Activated T-cell treated with anti-CD3 and anti-CD28 coated beads, Interleukin-2, amount 50 U/mL, for 72 hours (primary cell): ENCODE measurements around the gene TMEM39A. TPM values are rescaled to one million over a fixed set of nuclear protein-coding genes. Genes with fewer than 3 reads are reported as not detected.

ENCODE experiments used
- ATAC-seq, 2 donors: fragments of 150-1000 bp; cut with Tn5 transposase; replicated peaks in 1 of 2; 2 replicates each; pipeline ENCODE4 v1.10.0; 2021; ENCODE audit warnings: moderate library complexity in 2 of 2, mild to moderate bottlenecking in 1 of 2
- DNase-seq, 2 donors: peaks; one replicate each; pipeline ENCODE4 v3.0.0; 2021 to 2022; ENCODE audit warnings: mixed read lengths in 1 of 2
- H3K27ac Mint-ChIP-seq: one replicate; pipeline ENCODE4 v1.8.0; 2022; ENCODE audit warnings: mild to moderate bottlenecking, moderate library complexity, mixed read lengths
- H3K27me3 Mint-ChIP-seq: one replicate; pipeline ENCODE4 v1.8.0; 2022; ENCODE audit warnings: low read depth, mixed read lengths
- H3K36me3 Mint-ChIP-seq, 2 donors: one replicate each; pipeline ENCODE4 v1.8.0; 2022; ENCODE audit warnings: mixed read lengths in 2 of 2, mild to moderate bottlenecking in 1 of 2; ENCODE audit not compliant: insufficient read depth in 2 of 2
- H3K4me1 Mint-ChIP-seq: one replicate; pipeline ENCODE4 v1.8.0; 2022; ENCODE audit warnings: low read depth, mixed read lengths
- H3K4me3 Mint-ChIP-seq, 2 donors: one replicate each; pipeline ENCODE4 v1.8.0; 2022; ENCODE audit warnings: mild to moderate bottlenecking in 2 of 2, mixed read lengths in 2 of 2, moderate library complexity in 2 of 2
- H3K9me3 Mint-ChIP-seq, 2 donors: one replicate each; pipeline ENCODE4 v1.8.0; 2022; ENCODE audit warnings: mixed read lengths in 2 of 2
- total RNA-seq, 2 donors: library from RNA; stranded (reverse); gene quantifications; one replicate each; pipeline ENCODE4 v1.2.3, GENCODE V29; 2022

The TMEM39A gene
- total RNA-seq, 2 donors from 2014 or later = 47.7 to 67.4 TPM

DNA sequence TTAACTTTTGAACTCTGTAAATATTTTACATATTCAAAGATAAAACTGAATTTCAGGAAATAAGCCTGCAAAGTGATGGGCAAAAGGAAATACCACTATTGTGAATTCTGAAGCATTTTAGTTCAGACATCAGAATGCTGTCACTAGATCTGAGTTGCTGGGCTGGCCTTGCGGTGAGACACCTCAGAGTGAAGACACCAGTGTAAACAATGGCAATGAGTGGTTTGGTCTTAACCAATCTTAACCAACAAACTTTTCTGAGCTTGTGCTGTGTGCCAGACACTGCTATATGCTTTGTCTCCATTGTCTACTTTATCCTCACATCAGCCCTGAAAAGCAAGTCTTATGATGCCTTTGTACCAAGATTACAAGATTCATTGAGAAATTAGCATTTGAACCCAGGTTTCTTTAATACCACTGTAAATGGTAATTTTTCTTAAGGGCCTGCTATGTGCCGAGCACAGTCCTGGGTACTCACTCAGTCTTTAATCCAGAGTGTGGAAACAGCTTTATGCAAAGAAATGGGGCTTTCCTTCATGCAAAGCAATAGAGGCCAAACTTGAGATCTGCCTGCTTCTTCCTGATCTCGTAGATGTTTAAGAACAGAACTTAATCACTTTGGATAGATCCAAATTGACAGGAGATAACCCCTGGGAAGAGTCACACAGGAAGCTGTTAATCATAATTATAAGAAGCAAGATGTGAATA lies 55.0 kb downstream of the TMEM39A start:
- no peaks in the 10 kb centered on the region for H3K27me3 Mint-ChIP-seq
- H3K4me1 Mint-ChIP-seq = no peaks in the 10 kb centered on the region
- H3K27ac Mint-ChIP-seq = no peak overlapping the region
- H3K36me3 Mint-ChIP-seq = peaks cover 2% of the 10 kb centered on the region in 2 donors
- no peak overlapping the region for H3K4me3 Mint-ChIP-seq
- no peaks in the 10 kb centered on the region for H3K9me3 Mint-ChIP-seq
- no peak for ATAC-seq
- no peak for DNase-seq

DNA sequence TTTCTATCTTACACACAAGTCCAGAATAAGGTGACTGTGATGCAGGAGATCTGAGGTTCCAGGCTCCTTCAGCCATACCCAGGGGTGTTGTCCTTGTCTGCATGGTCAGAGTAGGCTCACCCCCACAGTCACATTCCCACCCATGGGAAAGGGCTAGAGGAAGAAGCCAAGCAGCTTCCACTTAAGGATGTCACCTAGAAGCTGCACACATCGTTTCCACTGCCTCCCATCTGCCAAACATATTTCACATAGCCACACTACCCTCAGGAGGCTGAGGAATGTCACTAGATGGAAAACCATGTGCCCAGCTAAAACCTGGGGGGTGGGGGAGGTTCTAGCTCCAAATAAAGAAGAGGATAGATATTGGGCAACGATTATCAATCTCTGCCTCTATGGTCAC lies 58.1 kb downstream of the TMEM39A start:
- no peak overlapping the region for H3K27ac Mint-ChIP-seq
- H3K4me3 Mint-ChIP-seq = no peak overlapping the region
- DNase-seq (no peak), ATAC-seq (no peak)
- peaks cover 11% of the 10 kb centered on the region for H3K4me1 Mint-ChIP-seq
- H3K27me3 Mint-ChIP-seq = no peaks in the 10 kb centered on the region
- H3K36me3 Mint-ChIP-seq = peaks cover under 1 to 3% of the 10 kb centered on the region in 2 donors
- no peaks in the 10 kb centered on the region for H3K9me3 Mint-ChIP-seq

DNA sequence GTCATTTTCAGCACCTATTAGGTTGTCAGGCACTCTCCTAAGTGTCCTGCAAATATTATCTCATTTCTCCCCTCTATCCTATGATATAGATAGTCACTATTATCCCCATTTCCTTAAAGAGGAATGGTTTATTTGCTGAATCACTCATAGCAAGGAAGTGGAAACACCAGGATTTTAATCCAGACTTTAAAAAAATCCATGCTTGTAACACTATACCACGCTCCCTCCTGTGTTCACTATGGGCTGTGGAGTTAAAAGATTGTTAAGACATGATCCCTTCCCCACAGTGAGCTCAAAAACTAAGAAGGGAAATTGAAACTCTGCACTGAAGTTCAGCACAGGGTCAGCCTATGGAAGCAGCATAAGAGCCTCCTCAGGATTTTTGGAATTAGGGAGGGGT lies 60.2 kb downstream of the TMEM39A start:
- no peak overlapping the region for H3K4me3 Mint-ChIP-seq
- H3K9me3 Mint-ChIP-seq = no peaks in the 10 kb centered on the region
- H3K27me3 Mint-ChIP-seq = no peaks in the 10 kb centered on the region
- peaks cover 3% of the 10 kb centered on the region in 2 donors for H3K36me3 Mint-ChIP-seq
- no peak overlapping the region for H3K27ac Mint-ChIP-seq
- peaks cover 11% of the 10 kb centered on the region for H3K4me1 Mint-ChIP-seq
- DNase-seq (no peak), ATAC-seq (no peak)

DNA sequence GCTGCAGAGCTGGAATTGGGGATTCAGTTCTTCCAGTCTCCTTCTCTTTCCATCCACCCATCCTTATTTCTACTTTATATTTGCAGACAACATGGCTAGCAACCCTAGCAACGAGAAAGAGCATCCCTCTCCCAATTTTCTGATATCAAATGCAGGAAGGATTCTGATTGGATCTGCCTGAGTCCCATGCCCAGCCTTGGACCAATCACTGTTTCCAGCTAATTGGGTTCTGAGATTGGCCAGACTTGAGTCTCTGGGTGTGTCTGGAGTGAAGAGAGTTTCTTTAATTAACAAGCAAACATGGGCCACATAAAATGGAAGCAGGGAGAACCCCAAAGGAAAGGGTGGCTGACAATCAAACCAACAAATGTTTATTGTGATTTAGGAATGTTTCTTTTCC lies 60.6 kb downstream of the TMEM39A start:
- H3K36me3 Mint-ChIP-seq = peaks cover 3% of the 10 kb centered on the region in 2 donors
- no peaks in the 10 kb centered on the region for H3K27me3 Mint-ChIP-seq
- H3K4me3 Mint-ChIP-seq = no peak overlapping the region
- H3K9me3 Mint-ChIP-seq = no peaks in the 10 kb centered on the region
- no peak overlapping the region for H3K27ac Mint-ChIP-seq
- peaks cover 11% of the 10 kb centered on the region for H3K4me1 Mint-ChIP-seq
- ATAC-seq (no peak), DNase-seq (no peak)

DNA sequence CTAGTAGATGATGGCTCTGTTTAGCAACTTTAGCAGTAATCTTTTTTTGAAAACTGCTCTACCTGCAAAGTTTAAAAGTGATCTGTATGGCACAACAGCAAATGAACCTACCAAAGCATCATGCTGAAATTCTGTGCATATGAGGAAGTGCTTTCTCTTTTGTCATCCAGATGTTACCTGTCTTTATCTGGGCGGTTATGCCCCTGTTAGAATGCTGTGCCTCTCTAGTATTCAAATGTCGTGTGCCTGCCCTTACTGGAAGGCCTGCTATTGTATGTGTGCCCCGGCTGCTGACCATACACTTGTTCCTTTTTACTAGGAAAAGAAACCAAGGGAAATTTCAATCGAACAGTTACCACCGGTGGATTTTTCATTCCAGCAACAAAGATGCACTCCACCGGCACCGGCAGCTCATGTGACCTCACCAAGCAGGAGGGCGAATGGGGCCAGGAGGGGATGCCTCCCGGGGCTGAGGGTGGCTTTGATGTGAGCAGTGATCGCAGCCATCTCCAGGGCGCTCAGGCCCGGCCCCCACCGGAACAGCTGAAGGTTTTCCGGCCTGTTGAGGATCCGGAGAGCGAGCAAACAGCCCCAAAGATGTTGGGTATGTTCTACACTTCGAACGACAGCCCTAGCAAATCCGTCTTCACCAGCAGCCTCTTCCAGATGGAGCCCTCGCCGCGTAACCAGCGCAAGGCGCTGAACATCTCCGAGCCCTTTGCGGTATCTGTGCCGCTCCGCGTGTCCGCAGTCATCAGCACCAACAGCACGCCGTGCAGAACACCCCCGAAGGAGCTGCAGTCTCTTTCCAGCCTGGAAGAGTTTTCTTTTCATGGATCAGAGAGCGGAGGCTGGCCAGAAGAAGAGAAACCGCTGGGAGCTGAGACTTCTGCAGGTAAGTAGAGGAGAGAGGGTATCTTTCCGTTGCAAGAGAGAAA lies 61.6 kb downstream of the TMEM39A start:
- peaks cover 11% of the 10 kb centered on the region for H3K4me1 Mint-ChIP-seq
- H3K27me3 Mint-ChIP-seq = no peaks in the 10 kb centered on the region
- peak overlapping the region; percentile 29 for H3K27ac Mint-ChIP-seq

DNA sequence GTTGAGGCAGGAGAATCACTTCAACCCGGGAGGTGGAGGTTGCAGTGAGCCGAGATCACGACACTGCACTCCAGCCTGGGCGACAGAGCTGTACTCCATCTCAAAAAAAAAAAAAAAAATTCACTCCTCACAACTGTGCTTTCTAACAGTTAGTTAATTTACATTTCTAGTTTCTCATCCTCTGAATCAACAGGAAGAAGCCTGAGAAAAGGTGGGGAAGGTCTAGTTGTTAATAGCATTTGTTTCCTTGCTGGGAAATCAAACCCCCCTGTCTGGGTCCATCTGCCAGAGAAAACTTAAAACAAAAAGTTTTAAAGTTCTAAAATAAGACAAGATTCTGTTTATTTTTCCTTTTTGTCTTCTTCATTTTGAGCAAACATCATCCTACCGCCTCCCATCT lies 62.3 kb downstream of the TMEM39A start:
- DNase-seq = no peak
- H3K27me3 Mint-ChIP-seq = no peaks in the 10 kb centered on the region
- H3K36me3 Mint-ChIP-seq = peaks cover 3 to 4% of the 10 kb centered on the region in 2 donors
- peaks cover 12% of the 10 kb centered on the region for H3K4me1 Mint-ChIP-seq
- ATAC-seq = no peak
- H3K4me3 Mint-ChIP-seq = no peak overlapping the region
- no peak overlapping the region for H3K27ac Mint-ChIP-seq
- no peaks in the 10 kb centered on the region for H3K9me3 Mint-ChIP-seq

More for the DNA sequence above, 61.6 kb downstream of the TMEM39A start:
- ATAC-seq = no peak
- H3K9me3 Mint-ChIP-seq = no peaks in the 10 kb centered on the region
- no peak for DNase-seq
- H3K36me3 Mint-ChIP-seq = peaks cover 3% of the 10 kb centered on the region in 2 donors
- no peak overlapping the region for H3K4me3 Mint-ChIP-seq

DNA sequence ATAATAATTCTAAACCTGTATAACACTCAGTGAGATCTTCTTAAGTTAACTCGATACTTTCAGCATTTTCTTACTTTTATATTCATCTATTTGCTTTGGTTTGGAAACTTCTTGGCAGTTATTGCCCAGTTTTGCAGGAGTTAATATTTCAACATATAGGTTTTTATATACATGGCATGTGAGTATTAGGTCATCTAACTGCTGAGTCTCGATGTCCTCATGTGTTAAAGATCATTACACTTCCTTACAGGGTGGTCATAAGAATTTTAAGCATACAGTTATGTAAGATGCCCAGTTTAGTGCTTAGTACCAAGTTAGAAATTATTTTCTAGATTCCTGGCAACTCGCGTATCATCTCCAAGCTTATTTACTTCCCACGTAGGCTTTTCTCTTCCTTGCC lies 62.9 kb downstream of the TMEM39A start:
- no peak overlapping the region for H3K4me3 Mint-ChIP-seq
- no peak for DNase-seq
- peaks cover 3 to 4% of the 10 kb centered on the region in 2 donors for H3K36me3 Mint-ChIP-seq
- H3K4me1 Mint-ChIP-seq = peaks cover 18% of the 10 kb centered on the region
- H3K27ac Mint-ChIP-seq = no peak overlapping the region
- no peaks in the 10 kb centered on the region for H3K9me3 Mint-ChIP-seq
- no peaks in the 10 kb centered on the region for H3K27me3 Mint-ChIP-seq
- ATAC-seq = no peak

DNA sequence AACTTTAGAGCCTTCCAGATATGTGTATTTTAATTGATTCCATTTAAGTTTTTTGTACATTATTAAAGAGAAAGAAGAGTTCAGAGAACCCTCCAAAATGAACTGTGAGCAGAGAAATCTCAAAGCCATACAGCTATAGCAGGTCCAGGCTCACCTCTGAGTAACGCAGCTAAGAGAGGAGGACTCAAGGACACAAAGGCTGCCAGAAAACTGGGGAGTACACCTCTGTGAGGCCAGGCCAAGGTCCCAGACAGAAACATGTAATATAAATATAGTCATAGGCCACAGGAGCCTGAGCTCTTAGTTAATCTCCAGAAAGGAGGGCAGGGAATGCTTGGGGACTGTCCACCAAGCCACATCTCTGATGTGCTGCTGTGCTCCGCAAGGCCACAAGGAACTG lies 66.5 kb downstream of the TMEM39A start:
- Mint-ChIP-seq H3K9me3 (no peaks in the 10 kb centered on the region), H3K27ac (no peak overlapping the region), H3K36me3 (peaks cover 4 to 9% of the 10 kb centered on the region in 2 donors), H3K27me3 (no peaks in the 10 kb centered on the region), H3K4me3 (no peak overlapping the region), H3K4me1 (peaks cover 28% of the 10 kb centered on the region)
- ATAC-seq (no peak), DNase-seq (no peak)

DNA sequence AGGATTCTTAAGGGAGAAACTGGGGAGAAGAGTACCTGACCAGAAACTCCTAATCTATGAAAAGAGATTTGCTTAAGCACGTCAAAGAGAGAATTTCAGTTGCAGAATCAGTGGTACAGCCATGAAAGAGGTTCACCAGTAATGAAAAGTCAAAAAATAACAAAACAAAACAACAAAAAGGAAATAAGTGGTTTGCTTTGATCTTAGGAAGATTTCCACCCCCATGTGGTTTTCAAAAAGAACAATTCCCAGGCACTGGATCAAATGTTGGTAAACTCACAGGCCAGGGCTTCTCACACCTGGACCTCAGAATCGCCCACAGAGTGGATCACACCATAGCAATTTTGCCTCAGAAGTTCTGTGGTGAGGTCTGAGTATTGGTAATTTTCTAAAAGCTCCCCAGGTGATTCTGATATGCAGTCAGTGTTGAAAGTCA lies 67.5 kb downstream of the TMEM39A start:
- peaks cover 4 to 9% of the 10 kb centered on the region in 2 donors for H3K36me3 Mint-ChIP-seq
- no peaks in the 10 kb centered on the region for H3K27me3 Mint-ChIP-seq
- H3K27ac Mint-ChIP-seq = no peak overlapping the region

DNA sequence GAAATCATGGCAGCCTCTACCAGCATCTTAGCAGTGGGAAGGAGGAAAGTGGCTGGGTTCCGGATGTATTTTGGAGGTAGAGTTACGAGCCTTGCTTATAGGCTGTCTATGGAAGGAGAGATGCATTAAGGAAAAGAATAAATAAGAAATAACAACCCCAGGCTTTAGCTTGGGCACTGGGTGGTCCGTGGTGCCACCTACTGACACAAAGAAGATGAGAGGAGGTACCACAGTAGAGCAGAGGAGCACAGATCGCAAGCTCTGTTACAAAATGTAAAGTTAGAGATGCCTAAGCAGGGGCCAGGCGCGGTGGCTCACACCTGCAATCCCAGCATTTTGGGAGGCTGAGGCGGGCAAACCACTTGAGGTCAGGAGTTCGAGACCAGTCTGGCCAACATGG lies 74.8 kb downstream of the TMEM39A start:
- Mint-ChIP-seq H3K36me3 (peaks cover 2 to 3% of the 10 kb centered on the region in 2 donors), H3K4me3 (no peak overlapping the region)

More for the DNA sequence above, 67.5 kb downstream of the TMEM39A start:
- no peaks in the 10 kb centered on the region for H3K9me3 Mint-ChIP-seq
- H3K4me3 Mint-ChIP-seq = no peak overlapping the region
- peak; percentile 59 to 80 for ATAC-seq
- peaks cover 21% of the 10 kb centered on the region for H3K4me1 Mint-ChIP-seq
- DNase-seq = peak; percentile 12 to 14

DNA sequence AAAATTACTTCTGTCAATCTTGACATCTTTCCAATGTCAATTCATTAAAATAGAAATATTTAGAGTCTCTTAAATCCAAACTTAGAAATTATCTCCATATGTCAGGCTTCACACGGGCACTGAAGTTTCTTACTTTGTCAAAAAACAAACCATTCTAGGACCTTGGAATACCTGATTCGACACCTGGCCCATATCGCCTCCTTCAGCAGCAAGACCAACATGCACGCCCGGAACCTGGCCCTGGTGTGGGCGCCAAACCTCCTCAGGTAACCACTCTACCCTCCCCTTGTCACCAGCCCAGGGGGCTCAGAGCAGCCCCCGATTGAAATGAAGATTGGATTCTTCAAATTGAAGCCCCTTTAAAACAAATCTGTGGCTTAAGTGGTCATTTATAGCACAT lies 81.3 kb downstream of the TMEM39A start:
- no peak overlapping the region for H3K4me3 Mint-ChIP-seq
- no peak for ATAC-seq
- no peaks in the 10 kb centered on the region for H3K4me1 Mint-ChIP-seq

More for the DNA sequence above, 74.8 kb downstream of the TMEM39A start:
- ATAC-seq (no peak), DNase-seq (no peak)
- H3K9me3 Mint-ChIP-seq = no peaks in the 10 kb centered on the region
- no peaks in the 10 kb centered on the region for H3K4me1 Mint-ChIP-seq
- no peaks in the 10 kb centered on the region for H3K27me3 Mint-ChIP-seq
- no peak overlapping the region for H3K27ac Mint-ChIP-seq

DNA sequence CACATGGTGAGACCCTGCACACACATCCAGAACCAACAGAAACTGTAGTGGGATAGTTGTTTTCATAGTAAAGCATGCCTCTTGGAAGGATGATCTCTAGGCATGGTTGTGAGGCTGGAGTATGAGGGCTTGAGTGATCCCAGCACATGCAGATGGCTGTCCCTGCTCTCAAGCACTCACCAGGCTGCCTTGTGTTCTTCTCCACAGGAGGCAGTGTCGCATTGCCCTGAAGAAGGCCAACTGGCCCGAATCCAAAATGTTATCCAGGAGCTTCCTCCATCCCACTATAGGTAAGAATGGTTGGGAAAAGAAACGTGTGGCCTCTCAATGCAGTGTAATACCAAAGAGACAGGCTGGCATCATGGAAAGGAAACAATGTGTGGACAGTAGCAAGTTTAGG lies 82.7 kb downstream of the TMEM39A start:
- ATAC-seq (no peak), DNase-seq (no peak)
- H3K4me3 Mint-ChIP-seq = no peak overlapping the region
- no peaks in the 10 kb centered on the region for H3K4me1 Mint-ChIP-seq
- no peak overlapping the region for H3K27ac Mint-ChIP-seq
- H3K36me3 Mint-ChIP-seq = peaks cover 2% of the 10 kb centered on the region in 2 donors
- H3K27me3 Mint-ChIP-seq = no peaks in the 10 kb centered on the region
- no peaks in the 10 kb centered on the region for H3K9me3 Mint-ChIP-seq

More for the DNA sequence above, 81.3 kb downstream of the TMEM39A start:
- H3K9me3 Mint-ChIP-seq = no peaks in the 10 kb centered on the region
- peaks cover 0 to 2% of the 10 kb centered on the region in 2 donors for H3K36me3 Mint-ChIP-seq
- no peak overlapping the region for H3K27ac Mint-ChIP-seq
- no peaks in the 10 kb centered on the region for H3K27me3 Mint-ChIP-seq
- no peak for DNase-seq
